GM12878 (cell line): Measurements from ENCODE around the gene OMG. TPM values are rescaled to one million over a fixed set of nuclear protein-coding genes. Genes with fewer than 3 reads are reported as not detected.

Experiments used
- ATAC-seq: fragments of 200-7000 bp; cut with Tn5 transposase; 3 replicates; pipeline ENCODE4 v1.9.1; 2020; ENCODE audit warnings: mild to moderate bottlenecking, moderate library complexity
- BruUV-seq: library from RNA; stranded (reverse); fragments of 400-500 nt; replicated peaks from 2 replicates; lab custom pipeline; 2021; lab: Mats Ljungman, UMichigan
- CTCF ChIA-PET: fragments of 300-600 bp; sonication (Branson Sonifier 250); formaldehyde crosslinking; extraction: SDS; loops from one replicate; lab custom pipeline; 2021; ENCODE audit warnings: inconsistent platforms; lab: Yijun Ruan, JAX
- POLR2A ChIA-PET: fragments of 350-600 bp; formaldehyde crosslinking; extraction: SDS; loops from one replicate; lab custom pipeline; 2021; ENCODE audit warnings: inconsistent platforms; lab: Charles Lee
- RAD21 ChIA-PET: fragments of 300-600 bp; sonication (Branson Sonifier 250); formaldehyde crosslinking; loops from one replicate; lab custom pipeline; 2023; ENCODE audit warnings: antibody characterized with exemption; ENCODE audit not compliant: unreplicated experiment; lab: Charles Lee
- SMC1A ChIA-PET: fragments of 300-600 bp; sonication (Branson Sonifier 250); formaldehyde crosslinking; loops from one replicate; lab custom pipeline; 2023; ENCODE audit not compliant: unreplicated experiment, uncharacterized antibody; lab: Charles Lee
- DNase-seq: peaks from one replicate; pipeline ENCODE4 v3.0.0-alpha.2; 2011; ENCODE audit warnings: low read depth, low spot score
- FAIRE-seq: peaks from 3 replicates; lab custom pipeline; 2011; peaks lifted over from hg19 to GRCh38; lab: Jason Lieb, UNC
- H2AFZ ChIP-seq: 2 replicates; pipeline ENCODE4 v1.6.0; 2011; ENCODE audit warnings: low read depth, low read length, control low read depth; ENCODE audit not compliant: control insufficient read depth
- H3K27ac ChIP-seq: 2 replicates; pipeline ENCODE4 v1.5.1; 2011; ENCODE audit warnings: control low read depth; ENCODE audit not compliant: control insufficient read depth, insufficient read depth
- H3K27me3 ChIP-seq, 2 experiments: replicated peaks in 1 of 2; 2 replicates each; pipeline versions ENCODE4 v1.6.0 to v1.6.1; 2011; ENCODE audit warnings: low read length in 1 of 2; ENCODE audit not compliant: control insufficient read depth in 2 of 2, insufficient read depth in 2 of 2
- H3K36me3 ChIP-seq, 2 experiments: 2 replicates each; pipeline ENCODE4 v1.5.1; 2011; ENCODE audit warnings: low read length in 1 of 2; ENCODE audit not compliant: control insufficient read depth in 2 of 2, insufficient read depth in 2 of 2
- H3K4me1 ChIP-seq: 2 replicates; pipeline ENCODE4 v1.6.1; 2011; ENCODE audit warnings: mild to moderate bottlenecking, low read length, moderate library complexity, mixed read lengths; ENCODE audit not compliant: control insufficient read depth, insufficient read depth
- H3K4me2 ChIP-seq: 2 replicates; pipeline ENCODE4 v1.6.0; 2011; ENCODE audit warnings: control low read depth; ENCODE audit not compliant: control insufficient read depth, insufficient read depth
- H3K4me3 ChIP-seq: fragments of 200-600 bp; sonication (generic); 2 replicates; pipeline ENCODE4 v1.5.1; 2016
- H3K79me2 ChIP-seq: 2 replicates; pipeline ENCODE4 v1.6.0; 2011; ENCODE audit warnings: low read length; ENCODE audit not compliant: control insufficient read depth, insufficient read depth
- H3K9ac ChIP-seq: 2 replicates; pipeline ENCODE4 v1.8.0; 2011; ENCODE audit warnings: low read length, control low read depth, mixed read lengths; ENCODE audit not compliant: control insufficient read depth, insufficient read depth
- H3K9me3 ChIP-seq: replicated peaks from 3 replicates; pipeline ENCODE4 v1.5.1; 2011; ENCODE audit warnings: mild to moderate bottlenecking, low read length; ENCODE audit not compliant: control insufficient read depth, insufficient read depth
- H4K20me1 ChIP-seq: 2 replicates; pipeline ENCODE4 v1.6.0; 2011; ENCODE audit not compliant: control insufficient read depth, insufficient read depth
- CREB1 ChIP-seq: IDR thresholded peaks from 2 replicates; pipeline ENCODE4 v1.6.1; 2012; ENCODE audit warnings: low read depth, mild to moderate bottlenecking, inconsistent platforms
- DPF2 ChIP-seq: fragments of 450-650 bp; IDR thresholded peaks from 2 replicates; pipeline ENCODE4 v1.6.1; 2017; ENCODE audit warnings: mild to moderate bottlenecking
- EGR1 ChIP-seq, 2 experiments: IDR thresholded peaks; 1 replicate in 1 of 2; 2 replicates in 1 of 2; pipeline ENCODE4 v1.6.1; 2011 to 2012; ENCODE audit warnings: low read depth in 2 of 2, low read length in 2 of 2, borderline replicate concordance in 1 of 2, mild to moderate bottlenecking in 1 of 2, moderate library complexity in 1 of 2
- JUNB ChIP-seq: IDR thresholded peaks from 2 replicates; pipeline ENCODE4 v1.6.1; 2016; ENCODE audit warnings: antibody characterized with exemption, mild to moderate bottlenecking
- MLLT1 ChIP-seq: fragments of 450-650 bp; IDR thresholded peaks from 2 replicates; pipeline ENCODE4 v1.6.1; 2016; ENCODE audit warnings: mild to moderate bottlenecking
- SUPT20H ChIP-seq: IDR thresholded peaks from 2 replicates; pipeline ENCODE4 v1.6.1; 2011; ENCODE audit warnings: low read depth, mild to moderate bottlenecking, low read length, moderate library complexity, borderline replicate concordance; ENCODE audit not compliant: control insufficient read depth
- TAF1 ChIP-seq: IDR thresholded peaks from 2 replicates; pipeline ENCODE4 v1.6.1; 2011; ENCODE audit warnings: mild to moderate bottlenecking, low read depth, low read length, borderline replicate concordance
- WRNIP1 ChIP-seq: IDR thresholded peaks from 2 replicates; pipeline ENCODE4 v1.6.1; 2011; ENCODE audit warnings: low read depth, low read length, improper control_type of control experiment, borderline replicate concordance
- ZBTB33 ChIP-seq: fragments of 450-650 bp; IDR thresholded peaks from 2 replicates; pipeline ENCODE4 v1.6.1; 2017; ENCODE audit warnings: mild to moderate bottlenecking
- ZZZ3 ChIP-seq: IDR thresholded peaks from 2 replicates; pipeline ENCODE4 v1.6.1; 2011; ENCODE audit warnings: low read depth; ENCODE audit not compliant: control insufficient read depth, insufficient read length
- WGBS: methylation state at CpG from one replicate; pipeline ENCODE4 v1.1.6; 2016; ENCODE audit warnings: low lambda C conversion rate; ENCODE audit not compliant: insufficient replicate concordance, insufficient coverage; ENCODE audit errors: missing lambda C conversion rate; 5-methylcytosine and 5-hydroxymethylcytosine counted together
- in situ Hi-C: fragments of 300-500 bp; cut with MboI; formaldehyde crosslinking; loops from 9 replicates; pipeline ENCODE4 v1.14.3; 2018; ENCODE audit warnings: mixed read lengths
- intact Hi-C: fragments of 100-400 bp; cut with micrococcal nuclease; formaldehyde crosslinking; loops from one replicate; pipeline ENCODE4 v1.14.2; 2022; ENCODE audit not compliant: unreplicated experiment
- polyA plus RNA-seq, 11 experiments: library from polyadenylated mRNA; depleted of rRNA in 4 of 11; unstranded in 6 of 11; stranded (reverse) in 5 of 11; fragments of >200 nt; fragmentation: Nextera tagmentation in 4 of 11; fragmentation: Illumina TruSeq in 1 of 11; extraction: Ambion mirVana in 4 of 11; extraction: Trizol in 1 of 11; gene quantifications; 1 replicate in 1 of 11; 2 replicates in 10 of 11; pipeline versions ENCODE4 v1.2.1 to v1.2.3, GENCODE V29; 2011 to 2016; ENCODE audit warnings: inconsistent platforms in 2 of 11, missing spikeins in 2 of 11, low read depth in 1 of 11
- total RNA-seq, 4 experiments: library from RNA; depleted of rRNA in 3 of 4; stranded (reverse); fragments of >200 nt in 3 of 4; fragmentation: Illumina TruSeq in 1 of 4; extraction: Trizol in 1 of 4; gene quantifications; 2 replicates each; pipeline versions ENCODE4 v1.2.1 to v1.2.3, GENCODE V29; 2013 to 2021

Gene OMG
- total and polyA plus RNA-seq, 10 of the 15 experiments (the other 5 are each of a cell fraction or from before 2014, with no cell fraction given), result 0.09 to 0.96 (median 0.26) TPM

- Histone ChIP-seq H3K27ac (no peak overlapping the region), H2AFZ (no peak overlapping the region), H3K4me3 (no peak overlapping the region), H3K4me1 (no peaks in the 10 kb centered on the region)
- ChIA-PET SMC1A (no interaction called here), RAD21 (no interaction called here), CTCF (interaction anchor here (0.7 to 0.9 kb wide), 2 partner anchors 9 to 13 kb away, joined by 3 read pairs; no protein-coding TSS in a partner anchor)
- 98% methylated on average over 3 of the region's 3 CpGs for WGBS
- intact Hi-C loops, result no loop called here
- DNase-seq, result no peak
- no peak for TF ChIP-seq CREB1
- no peak for TF ChIP-seq WRNIP1
- TF ChIP-seq ZBTB33, result no peak
- no peak for TF ChIP-seq DPF2
- TF ChIP-seq JUNB, result no peak
- TF ChIP-seq SUPT20H, result no peak
- TF ChIP-seq ZZZ3, result no peak
- TF ChIP-seq EGR1 (IDR thresholded peaks at IDR 0.05; ENCODE audit: borderline replicate concordance in 1 of 2, low read depth in 2 of 2, low read length in 2 of 2), result no peak
- no peak for TF ChIP-seq MLLT1
- no peak for TF ChIP-seq TAF1
- TF ChIP-seq, all 136 proteins: peak for 0
- FAIRE-seq (no peak), ATAC-seq (no peak)
- no peaks in the 10 kb centered on the region for H3K79me2 ChIP-seq
- H3K4me2 ChIP-seq, result no peak overlapping the region
- in situ Hi-C loops, result no loop called here
- no TSS peak for BruUV-seq
- no peaks in the 10 kb centered on the region for H3K27me3 ChIP-seq
- H3K9ac ChIP-seq, result no peak overlapping the region
- POLR2A ChIA-PET, result no interaction called here
- no peaks in the 10 kb centered on the region; a peak in 2 of 4 replicates for H3K36me3 ChIP-seq
- no peaks in the 10 kb centered on the region for H3K9me3 ChIP-seq
- no peaks in the 10 kb centered on the region for H4K20me1 ChIP-seq
Observed at GRCh38 chr17:31294231-31294630, 2.8 kb downstream of the OMG start.
